Muscle of leg (tissue), 11 donors: ENCODE data around the gene RNF213. TPM values are rescaled to one million over a fixed set of nuclear protein-coding genes. Genes with fewer than 3 reads are reported as not detected.

Source experiments
- DNase-seq: peaks from one replicate; pipeline ENCODE4 v3.0.0; 2013
- H3K27ac ChIP-seq: one replicate; pipeline ENCODE4 v1.5.1; 2013; ENCODE audit warnings: mild to moderate bottlenecking, low read length, control low read depth
- H3K27me3 ChIP-seq: one replicate; pipeline ENCODE4 v1.6.1; 2013; ENCODE audit warnings: low read length; ENCODE audit not compliant: control insufficient read depth, insufficient read depth
- H3K36me3 ChIP-seq: one replicate; pipeline ENCODE4 v1.6.1; 2013; ENCODE audit warnings: low read length; ENCODE audit not compliant: control insufficient read depth, insufficient read depth
- H3K4me1 ChIP-seq: one replicate; pipeline ENCODE4 v1.6.1; 2013; ENCODE audit warnings: low read length; ENCODE audit not compliant: control insufficient read depth, insufficient read depth
- H3K4me3 ChIP-seq: one replicate; pipeline ENCODE4 v1.5.1; 2013; ENCODE audit warnings: low read length, control low read depth
- H3K9me3 ChIP-seq: replicated peaks from 2 replicates; pipeline ENCODE4 v1.6.1; 2013; ENCODE audit warnings: low read depth, low read length; ENCODE audit not compliant: control insufficient read depth
- WGBS: methylation state at CpG from one replicate; pipeline ENCODE4 v1.1.5; 2013; ENCODE audit warnings: missing lambda C conversion rate; ENCODE audit not compliant: insufficient coverage; 5-methylcytosine and 5-hydroxymethylcytosine counted together
- polyA plus RNA-seq, 8 donors: library from polyadenylated mRNA; unstranded; fragments of 120-200 nt; gene quantifications; one replicate each; pipeline versions ENCODE4 v1.2.1 to v1.2.3, GENCODE V29; 2013; ENCODE audit warnings: inconsistent platforms in 1 of 8, low replicate concordance in 1 of 8; ENCODE audit not compliant: insufficient read length in 8 of 8, insufficient read depth in 1 of 8
- total RNA-seq: library from RNA; stranded (reverse); fragments of 120-200 nt; gene quantifications from one replicate; pipeline ENCODE4 v1.2.4, GENCODE V29; 2013

The RNF213 gene
- total and polyA plus RNA-seq, 9 donors: 23.0 to 43.0 (median 32.9) TPM

DNA sequence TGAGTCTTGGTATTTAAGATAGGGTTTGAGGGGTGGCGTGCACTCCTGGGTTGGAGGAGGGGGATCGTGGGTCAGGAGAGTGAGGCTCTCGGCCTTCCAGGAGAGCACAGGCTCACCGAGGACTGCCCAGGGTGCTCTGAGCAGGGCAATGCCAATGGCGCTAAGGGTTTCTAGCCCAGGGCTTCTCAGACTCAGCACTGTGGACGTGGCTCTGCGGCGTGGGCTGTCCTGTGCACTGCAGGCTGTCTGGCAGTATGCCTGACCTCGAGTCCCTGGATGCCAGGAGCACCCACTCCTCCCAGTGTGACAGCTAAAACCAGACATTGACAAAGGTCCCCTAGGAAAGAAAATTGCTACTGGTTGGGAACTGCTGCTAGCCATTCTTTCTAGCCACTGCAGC lies 117.1 kb downstream of the RNF213 start:
- 93% methylated on average over 6 of the region's 9 CpGs for WGBS

DNA sequence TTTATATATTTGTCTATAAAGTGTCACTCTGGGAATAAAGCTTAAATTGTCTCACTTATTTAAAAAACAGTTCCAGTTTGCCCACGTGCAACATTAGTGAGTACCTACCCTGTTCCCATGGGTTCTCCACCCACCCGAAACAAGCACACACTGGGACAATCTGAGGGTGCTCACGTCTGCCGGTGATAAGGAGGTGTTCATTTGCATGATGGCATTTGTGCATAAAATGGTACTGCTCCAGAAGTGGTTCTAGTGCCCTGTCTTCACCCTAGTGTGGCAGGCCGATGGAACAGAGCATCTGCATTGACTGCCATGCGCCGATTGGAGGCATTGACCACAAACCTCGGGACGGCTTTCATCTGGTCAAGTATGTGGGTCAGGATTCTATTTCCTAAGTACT lies 118.7 kb downstream of the RNF213 start:
- no peak for DNase-seq
- WGBS: 100% methylated on average over 1 of the region's 9 CpGs
- Histone ChIP-seq H3K36me3 (peaks cover 86% of the 10 kb centered on the region), H3K27ac (no peak overlapping the region), H3K27me3 (no peaks in the 10 kb centered on the region), H3K4me3 (no peak overlapping the region), H3K9me3 (no peaks in the 10 kb centered on the region), H3K4me1 (no peaks in the 10 kb centered on the region)

More for the DNA sequence above, 117.1 kb downstream of the RNF213 start:
- H3K4me3 ChIP-seq: no peak overlapping the region
- H3K27me3 ChIP-seq: no peaks in the 10 kb centered on the region
- no peaks in the 10 kb centered on the region for H3K9me3 ChIP-seq
- H3K36me3 ChIP-seq: peaks cover 83% of the 10 kb centered on the region
- H3K4me1 ChIP-seq: no peaks in the 10 kb centered on the region
- no peak overlapping the region for H3K27ac ChIP-seq
- DNase-seq: no peak

GRCh38 chr17:80380068-80380467 lies 119.4 kb downstream of the RNF213 start:
- H3K9me3 ChIP-seq: no peaks in the 10 kb centered on the region
- H3K4me1 ChIP-seq: no peaks in the 10 kb centered on the region
- no peak for DNase-seq
- no peak overlapping the region for H3K27ac ChIP-seq
- peaks cover 86% of the 10 kb centered on the region for H3K36me3 ChIP-seq
- 94% methylated on average over 5 of the region's 6 CpGs for WGBS
- no peak overlapping the region for H3K4me3 ChIP-seq
- H3K27me3 ChIP-seq: no peaks in the 10 kb centered on the region

- WGBS: 84% methylated on average over 21 of the region's 21 CpGs
- Histone ChIP-seq H3K27me3 (no peaks in the 10 kb centered on the region), H3K4me3 (no peak overlapping the region), H3K27ac (no peak overlapping the region), H3K4me1 (no peaks in the 10 kb centered on the region), H3K9me3 (no peaks in the 10 kb centered on the region), H3K36me3 (peaks cover 87% of the 10 kb centered on the region)
- DNase-seq: no peak
These were observed 119.9 kb downstream of the RNF213 start for GRCh38 chr17:80380555-80381002.

DNA sequence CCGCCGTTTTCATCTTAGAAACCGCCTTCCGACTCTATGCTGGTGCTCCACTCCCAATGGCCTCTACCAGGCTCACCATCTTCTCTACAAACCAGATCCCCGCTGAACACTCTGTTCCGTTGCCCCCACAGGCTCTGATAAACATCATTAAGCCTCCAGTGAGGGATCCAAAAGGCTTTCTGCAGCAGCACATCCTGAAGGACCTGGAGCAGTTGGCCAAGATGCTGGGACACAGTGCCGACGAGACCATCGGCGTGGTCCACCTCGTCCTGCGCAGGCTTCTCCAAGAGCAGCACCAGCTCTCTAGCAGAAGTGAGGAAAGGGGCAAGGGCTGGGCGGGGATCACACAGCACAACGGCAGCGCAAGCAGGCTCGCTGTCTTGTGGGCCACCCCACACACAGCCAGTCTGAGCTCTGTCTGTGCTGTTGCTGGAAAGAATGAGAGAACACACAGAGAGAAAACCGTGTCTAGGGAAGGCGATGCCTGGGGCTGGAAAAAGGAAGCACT lies 120.8 kb downstream of the RNF213 start:
- WGBS: 96% methylated on average over 18 of the region's 18 CpGs
- Histone ChIP-seq H3K9me3 (no peaks in the 10 kb centered on the region), H3K27me3 (no peaks in the 10 kb centered on the region), H3K4me1 (no peaks in the 10 kb centered on the region), H3K36me3 (peaks cover 89% of the 10 kb centered on the region), H3K4me3 (no peak overlapping the region), H3K27ac (no peak overlapping the region)
- no peak for DNase-seq

GRCh38 chr17:80382446-80382845 lies 121.8 kb downstream of the RNF213 start:
- no peak overlapping the region for H3K27ac ChIP-seq
- no peaks in the 10 kb centered on the region for H3K9me3 ChIP-seq
- no peak overlapping the region for H3K4me3 ChIP-seq
- H3K4me1 ChIP-seq: no peaks in the 10 kb centered on the region
- WGBS: no CpG with 5 or more reads among the region's 3 CpGs
- no peaks in the 10 kb centered on the region for H3K27me3 ChIP-seq
- H3K36me3 ChIP-seq: peaks cover 91% of the 10 kb centered on the region
- no peak for DNase-seq

- Histone ChIP-seq H3K36me3 (peaks cover 90% of the 10 kb centered on the region), H3K4me1 (no peaks in the 10 kb centered on the region), H3K27ac (no peak overlapping the region), H3K27me3 (no peaks in the 10 kb centered on the region), H3K9me3 (no peaks in the 10 kb centered on the region), H3K4me3 (no peak overlapping the region)
- DNase-seq: no peak
- 59% methylated on average over 7 of the region's 8 CpGs for WGBS
These were observed 122.3 kb downstream of the RNF213 start for GRCh38 chr17:80382956-80383355.

DNA sequence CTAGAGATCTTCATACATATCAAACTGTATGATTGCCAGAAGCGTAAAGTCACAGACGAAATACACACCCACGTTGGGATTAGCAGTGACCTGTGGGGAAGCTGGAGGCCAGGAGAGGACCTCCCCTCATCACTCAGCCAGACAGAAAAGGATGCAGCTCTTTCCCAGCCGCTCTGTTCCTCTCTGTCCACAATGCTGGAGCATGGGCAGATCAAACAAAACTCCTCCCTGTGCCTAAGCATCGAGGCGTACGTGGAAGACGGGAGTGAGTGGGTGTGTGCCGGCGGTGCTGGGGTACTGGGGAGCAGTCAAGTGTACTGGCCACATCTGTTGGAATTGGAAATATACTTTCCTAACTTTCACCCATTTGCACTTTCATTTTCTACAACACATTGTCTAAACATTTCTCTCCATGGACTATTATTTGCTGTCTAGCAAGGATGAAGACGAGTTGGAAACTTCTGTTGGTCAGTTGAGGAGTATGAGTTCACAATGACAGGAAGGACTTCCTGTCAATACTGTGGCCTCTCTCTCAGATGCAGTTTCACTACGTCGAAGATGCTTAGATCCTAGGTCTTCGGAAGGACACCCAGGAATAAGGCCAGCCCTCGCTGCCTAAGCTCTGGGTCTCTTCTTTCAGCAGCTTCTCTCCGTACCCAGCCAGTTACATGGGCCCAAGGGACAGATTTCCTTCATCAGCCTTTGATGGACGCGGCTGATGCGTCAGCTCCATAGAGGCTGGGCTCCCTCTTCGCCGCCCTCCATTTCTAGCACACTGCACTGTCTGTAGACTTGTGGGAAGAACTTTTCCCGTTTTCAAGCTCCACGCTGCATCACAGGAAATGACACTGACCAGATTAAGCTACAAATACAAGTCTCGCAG lies 123.7 kb downstream of the RNF213 start:
- no peaks in the 10 kb centered on the region for H3K9me3 ChIP-seq
- 83% methylated on average over 5 of the region's 24 CpGs for WGBS
- H3K4me3 ChIP-seq: no peak overlapping the region
- H3K27me3 ChIP-seq: no peaks in the 10 kb centered on the region
- H3K4me1 ChIP-seq: peaks cover 9% of the 10 kb centered on the region
- H3K27ac ChIP-seq: peak overlapping the region; percentile 29
- DNase-seq: peak; percentile 29
- H3K36me3 ChIP-seq: peaks cover 95% of the 10 kb centered on the region

DNA sequence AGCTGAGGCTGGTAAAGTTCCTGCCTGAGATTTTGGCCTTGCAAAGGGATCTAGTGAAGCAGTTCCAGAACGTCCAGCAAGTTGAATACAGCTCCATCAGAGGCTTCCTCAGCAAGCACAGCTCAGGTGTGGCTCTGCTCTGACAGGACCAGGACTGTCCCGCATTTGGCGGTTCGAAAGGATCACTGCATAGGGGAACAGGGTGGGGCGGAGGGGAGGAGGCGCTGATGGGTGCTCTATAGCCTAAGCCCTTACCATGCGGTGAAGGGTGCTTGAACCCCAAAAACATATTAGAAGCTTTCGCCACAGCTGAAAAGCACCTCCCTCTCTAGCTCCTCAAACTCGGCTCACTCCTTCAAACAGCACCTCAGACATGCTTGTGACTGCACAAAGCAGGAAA lies 124.4 kb downstream of the RNF213 start:
- Histone ChIP-seq H3K27ac (no peak overlapping the region), H3K9me3 (no peaks in the 10 kb centered on the region), H3K4me1 (peaks cover 16% of the 10 kb centered on the region), H3K36me3 (peaks cover 95% of the 10 kb centered on the region), H3K4me3 (no peak overlapping the region), H3K27me3 (no peaks in the 10 kb centered on the region)
- 77% methylated on average over 3 of the region's 9 CpGs for WGBS
- DNase-seq: no peak

DNA sequence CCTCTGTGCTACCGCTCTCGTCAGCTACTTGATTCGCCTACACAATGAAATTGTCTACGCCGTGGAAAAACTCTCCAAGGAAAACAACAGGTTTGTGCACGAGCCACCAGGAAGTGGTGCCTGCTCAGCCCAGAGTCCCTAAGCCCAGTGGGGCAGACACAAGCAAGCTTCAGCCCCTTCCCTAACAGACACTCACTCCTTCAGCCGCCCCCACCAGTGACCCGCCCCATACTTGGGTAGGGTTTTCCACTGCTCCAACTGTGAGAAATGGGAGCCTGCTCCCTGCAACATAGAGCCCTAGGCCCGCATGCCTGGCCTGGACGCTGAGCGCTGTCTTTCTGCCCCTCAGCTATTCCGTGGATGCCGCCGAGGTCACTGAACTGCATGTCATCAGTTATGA lies 125.7 kb downstream of the RNF213 start:
- DNase-seq: no peak
- H3K4me3 ChIP-seq: no peak overlapping the region
- H3K27me3 ChIP-seq: no peaks in the 10 kb centered on the region
- peaks cover 85% of the 10 kb centered on the region for H3K36me3 ChIP-seq
- no peak overlapping the region for H3K27ac ChIP-seq
- no peaks in the 10 kb centered on the region for H3K9me3 ChIP-seq
- H3K4me1 ChIP-seq: peaks cover 19% of the 10 kb centered on the region
- 88% methylated on average over 13 of the region's 14 CpGs for WGBS
